Measurements from ENCODE around the gene GRAMD2A.
"Not testable (repeated sequence)": the region's sequence is repeated elsewhere in the genome, so short reads cannot be mapped to it uniquely, and the experiment has no call there.

DNA sequence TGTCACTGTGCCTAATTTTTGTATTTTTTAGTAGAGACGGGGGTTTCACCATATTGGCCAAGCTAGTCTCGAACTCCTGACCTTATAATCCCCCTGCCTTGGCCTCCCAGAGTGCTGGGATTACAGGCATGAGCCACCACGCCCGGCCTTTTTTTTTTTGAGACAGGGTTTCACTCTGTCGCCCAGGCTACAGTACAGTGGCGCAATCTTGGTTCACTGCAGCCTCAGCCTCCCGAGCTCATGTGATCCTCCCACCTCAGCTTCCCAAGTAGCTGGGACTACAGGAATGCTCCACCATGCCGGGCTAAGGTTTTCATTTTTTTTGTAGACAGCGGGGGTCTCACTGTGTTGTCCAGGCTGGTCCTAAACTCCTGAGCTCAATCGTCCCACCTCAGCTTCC lies 25.6 kb downstream of the GRAMD2A start:
- TF ChIP-seq, protein P1, sequence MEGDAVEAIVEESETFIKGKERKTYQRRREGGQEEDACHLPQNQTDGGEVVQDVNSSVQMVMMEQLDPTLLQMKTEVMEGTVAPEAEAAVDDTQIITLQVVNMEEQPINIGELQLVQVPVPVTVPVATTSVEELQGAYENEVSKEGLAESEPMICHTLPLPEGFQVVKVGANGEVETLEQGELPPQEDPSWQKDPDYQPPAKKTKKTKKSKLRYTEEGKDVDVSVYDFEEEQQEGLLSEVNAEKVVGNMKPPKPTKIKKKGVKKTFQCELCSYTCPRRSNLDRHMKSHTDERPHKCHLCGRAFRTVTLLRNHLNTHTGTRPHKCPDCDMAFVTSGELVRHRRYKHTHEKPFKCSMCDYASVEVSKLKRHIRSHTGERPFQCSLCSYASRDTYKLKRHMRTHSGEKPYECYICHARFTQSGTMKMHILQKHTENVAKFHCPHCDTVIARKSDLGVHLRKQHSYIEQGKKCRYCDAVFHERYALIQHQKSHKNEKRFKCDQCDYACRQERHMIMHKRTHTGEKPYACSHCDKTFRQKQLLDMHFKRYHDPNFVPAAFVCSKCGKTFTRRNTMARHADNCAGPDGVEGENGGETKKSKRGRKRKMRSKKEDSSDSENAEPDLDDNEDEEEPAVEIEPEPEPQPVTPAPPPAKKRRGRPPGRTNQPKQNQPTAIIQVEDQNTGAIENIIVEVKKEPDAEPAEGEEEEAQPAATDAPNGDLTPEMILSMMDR (conservative IDR thresholded peaks at IDR 0.05; ENCODE audit: low read depth in 2 of 2), result not testable (repeated sequence)
- TF ChIP-seq JUNB (IDR thresholded peaks at IDR 0.05; ENCODE audit: unreplicated experiment); EZH2 (IDR thresholded peaks at IDR 0.05; ENCODE audit: low read depth, unreplicated experiment); ZNF331 (CRISPR knock-in tag; IDR thresholded peaks at IDR 0.05; ENCODE audit: low read depth); CREB1 (CRISPR knock-in tag; IDR thresholded peaks at IDR 0.05; ENCODE audit: low read depth); POLR2AphosphoS5 (IDR thresholded peaks at IDR 0.05; ENCODE audit: low read depth); ZNF114 (CRISPR knock-in tag; IDR thresholded peaks at IDR 0.05); STAT1 (IDR thresholded peaks at IDR 0.05; ENCODE audit: unreplicated experiment); NANOG (IDR thresholded peaks at IDR 0.05; ENCODE audit: borderline replicate concordance): not testable (repeated sequence)
- TF ChIP-seq, protein P2, sequence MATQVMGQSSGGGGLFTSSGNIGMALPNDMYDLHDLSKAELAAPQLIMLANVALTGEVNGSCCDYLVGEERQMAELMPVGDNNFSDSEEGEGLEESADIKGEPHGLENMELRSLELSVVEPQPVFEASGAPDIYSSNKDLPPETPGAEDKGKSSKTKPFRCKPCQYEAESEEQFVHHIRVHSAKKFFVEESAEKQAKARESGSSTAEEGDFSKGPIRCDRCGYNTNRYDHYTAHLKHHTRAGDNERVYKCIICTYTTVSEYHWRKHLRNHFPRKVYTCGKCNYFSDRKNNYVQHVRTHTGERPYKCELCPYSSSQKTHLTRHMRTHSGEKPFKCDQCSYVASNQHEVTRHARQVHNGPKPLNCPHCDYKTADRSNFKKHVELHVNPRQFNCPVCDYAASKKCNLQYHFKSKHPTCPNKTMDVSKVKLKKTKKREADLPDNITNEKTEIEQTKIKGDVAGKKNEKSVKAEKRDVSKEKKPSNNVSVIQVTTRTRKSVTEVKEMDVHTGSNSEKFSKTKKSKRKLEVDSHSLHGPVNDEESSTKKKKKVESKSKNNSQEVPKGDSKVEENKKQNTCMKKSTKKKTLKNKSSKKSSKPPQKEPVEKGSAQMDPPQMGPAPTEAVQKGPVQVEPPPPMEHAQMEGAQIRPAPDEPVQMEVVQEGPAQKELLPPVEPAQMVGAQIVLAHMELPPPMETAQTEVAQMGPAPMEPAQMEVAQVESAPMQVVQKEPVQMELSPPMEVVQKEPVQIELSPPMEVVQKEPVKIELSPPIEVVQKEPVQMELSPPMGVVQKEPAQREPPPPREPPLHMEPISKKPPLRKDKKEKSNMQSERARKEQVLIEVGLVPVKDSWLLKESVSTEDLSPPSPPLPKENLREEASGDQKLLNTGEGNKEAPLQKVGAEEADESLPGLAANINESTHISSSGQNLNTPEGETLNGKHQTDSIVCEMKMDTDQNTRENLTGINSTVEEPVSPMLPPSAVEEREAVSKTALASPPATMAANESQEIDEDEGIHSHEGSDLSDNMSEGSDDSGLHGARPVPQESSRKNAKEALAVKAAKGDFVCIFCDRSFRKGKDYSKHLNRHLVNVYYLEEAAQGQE (IDR thresholded peaks at IDR 0.05; ENCODE audit: unreplicated experiment), result not testable (repeated sequence)

Data from GM23338 (cell line).